ENCODE measurements around the gene DENND4A.

The DENND4A gene

GRCh38 chr15:65832549-65833364, 40.7 kb upstream of the DENND4A start:
- peak overlapping the region; percentile 46 to 55 for H3K4me3 ChIP-seq (ENCODE audit: low read depth in 1 of 2, low read length in 1 of 2)
- no peaks in the 10 kb centered on the region for H3K27me3 ChIP-seq
- peaks cover 96 to 97% of the 10 kb centered on the region in 2 experiments for H3K4me1 ChIP-seq (ENCODE audit: control insufficient read depth in 1 of 2, insufficient read depth in 1 of 2, low read depth in 1 of 2, low read length in 1 of 2)
- TF ChIP-seq CTCF (IDR thresholded peaks at IDR 0.05), result no peak
- peak overlapping the region; percentile 94 for H3K27ac ChIP-seq
- H3K36me3 ChIP-seq, result no peaks in the 10 kb centered on the region
- H3K9me3 ChIP-seq, result no peaks in the 10 kb centered on the region

GRCh38 chr15:65829130-65829764, 37.2 kb upstream of the DENND4A start:
- Histone ChIP-seq H3K36me3 (no peaks in the 10 kb centered on the region), H3K4me3 (ENCODE audit: low read depth in 1 of 2, low read length in 1 of 2) (no peak overlapping the region), H3K9me3 (no peaks in the 10 kb centered on the region), H3K4me1 (ENCODE audit: control insufficient read depth in 1 of 2, insufficient read depth in 1 of 2, low read depth in 1 of 2, low read length in 1 of 2) (peaks cover 75 to 84% of the 10 kb centered on the region in 2 experiments), H3K27ac (peak overlapping the region; percentile 78), H3K27me3 (no peaks in the 10 kb centered on the region)
- TF ChIP-seq CTCF (IDR thresholded peaks at IDR 0.05), result peak; percentile 47

GRCh38 chr15:65828585-65828984, 36.5 kb upstream of the DENND4A start:
- H3K9me3 ChIP-seq, result no peaks in the 10 kb centered on the region
- H3K36me3 ChIP-seq, result no peaks in the 10 kb centered on the region
- no peak overlapping the region for H3K4me3 ChIP-seq (ENCODE audit: low read depth in 1 of 2, low read length in 1 of 2)
- H3K4me1 ChIP-seq (ENCODE audit: control insufficient read depth in 1 of 2, insufficient read depth in 1 of 2, low read depth in 1 of 2, low read length in 1 of 2), result peaks cover 68 to 78% of the 10 kb centered on the region in 2 experiments
- no peak for TF ChIP-seq CTCF (IDR thresholded peaks at IDR 0.05)
- peak overlapping the region; percentile 78 for H3K27ac ChIP-seq
- no peaks in the 10 kb centered on the region for H3K27me3 ChIP-seq

GRCh38 chr15:65827065-65827464, 35.0 kb upstream of the DENND4A start:
- peak overlapping the region in 1 of 2 experiments; percentile 25 for H3K4me3 ChIP-seq (ENCODE audit: low read depth in 1 of 2, low read length in 1 of 2)
- peaks cover 53 to 63% of the 10 kb centered on the region in 2 experiments for H3K4me1 ChIP-seq (ENCODE audit: control insufficient read depth in 1 of 2, insufficient read depth in 1 of 2, low read depth in 1 of 2, low read length in 1 of 2)
- TF ChIP-seq CTCF (IDR thresholded peaks at IDR 0.05), result no peak
- no peaks in the 10 kb centered on the region for H3K27me3 ChIP-seq
- no peaks in the 10 kb centered on the region for H3K9me3 ChIP-seq
- peak overlapping the region; percentile 78 for H3K27ac ChIP-seq
- H3K36me3 ChIP-seq, result no peaks in the 10 kb centered on the region

- no peaks in the 10 kb centered on the region for H3K9me3 ChIP-seq
- no peak for TF ChIP-seq CTCF (IDR thresholded peaks at IDR 0.05)
- H3K4me1 ChIP-seq (ENCODE audit: control insufficient read depth in 1 of 2, insufficient read depth in 1 of 2, low read depth in 1 of 2, low read length in 1 of 2), result peaks cover 37 to 44% of the 10 kb centered on the region in 2 experiments
- no peaks in the 10 kb centered on the region for H3K36me3 ChIP-seq
- H3K27me3 ChIP-seq, result no peaks in the 10 kb centered on the region
- no peak overlapping the region for H3K27ac ChIP-seq
- no peak overlapping the region for H3K4me3 ChIP-seq (ENCODE audit: low read depth in 1 of 2, low read length in 1 of 2)
Measured at GRCh38 chr15:65824941-65825544, 33.0 kb upstream of the DENND4A start.
